ENCODE data around the gene KCNQ1.
A peak's percentile ranks its signal among the peaks of the same experiment; 100 is the strongest.
"Not testable (repeated sequence)": the region's sequence is repeated elsewhere in the genome, so short reads cannot be mapped to it uniquely, and the experiment has no call there.

KCNQ1 gene

GRCh38 chr11:2477936-2478335 is 33.1 kb downstream of the KCNQ1 start:
- DNase-seq = no peak

- not testable (repeated sequence) for DNase-seq
Observed at GRCh38 chr11:2480067-2480873, 35.5 kb downstream of the KCNQ1 start.

- DNase-seq = no peak
Observed at GRCh38 chr11:2480874-2481220, 36.0 kb downstream of the KCNQ1 start.

GRCh38 chr11:2481253-2481652 is 36.4 kb downstream of the KCNQ1 start:
- DNase-seq = no peak

GRCh38 chr11:2482204-2482603 is 37.4 kb downstream of the KCNQ1 start:
- no peak for DNase-seq

- DNase-seq = no peak
Observed at GRCh38 chr11:2482745-2483144, 37.9 kb downstream of the KCNQ1 start.

GRCh38 chr11:2483426-2483825 is 38.6 kb downstream of the KCNQ1 start:
- no peak for DNase-seq

- no peak for DNase-seq
Observed at GRCh38 chr11:2484576-2485125, 39.8 kb downstream of the KCNQ1 start.

- DNase-seq = no peak
Observed at GRCh38 chr11:2488004-2488403, 43.2 kb downstream of the KCNQ1 start.

- no peak for DNase-seq
Observed at GRCh38 chr11:2489083-2489482, 44.3 kb downstream of the KCNQ1 start.

- not testable (repeated sequence) for DNase-seq
Observed at GRCh38 chr11:2497951-2498350, 53.1 kb downstream of the KCNQ1 start.

GRCh38 chr11:2498750-2499149 is 53.9 kb downstream of the KCNQ1 start:
- no peak for DNase-seq

- DNase-seq = peak; percentile 46
Observed at GRCh38 chr11:2507212-2507901, 62.5 kb downstream of the KCNQ1 start.

GRCh38 chr11:2507945-2508749 is 63.3 kb downstream of the KCNQ1 start:
- DNase-seq = peak; percentile 53

- DNase-seq = no peak
Observed at GRCh38 chr11:2508793-2509192, 64.0 kb downstream of the KCNQ1 start.

- DNase-seq = peak; percentile 60
Observed at GRCh38 chr11:2509481-2510001, 64.7 kb downstream of the KCNQ1 start.

- DNase-seq = no peak
Observed at GRCh38 chr11:2510626-2511402, 66.0 kb downstream of the KCNQ1 start.

GRCh38 chr11:2511421-2512369 is 66.9 kb downstream of the KCNQ1 start:
- peak; percentile 50 for DNase-seq

- DNase-seq = peak; percentile 58
Observed at GRCh38 chr11:2512431-2513407, 67.9 kb downstream of the KCNQ1 start.

GRCh38 chr11:2513441-2513840 is 68.6 kb downstream of the KCNQ1 start:
- peak; percentile 36 for DNase-seq
